DMS 273 (cell line): Measurements from ENCODE around the gene LDLRAD3.
"Not testable (repeated sequence)": the region's sequence is repeated elsewhere in the genome, so short reads cannot be mapped to it uniquely, and the experiment has no call there.

Experiments
- DNase-seq: peaks from one replicate; lab custom pipeline; 2025; ENCODE audit not compliant: unreplicated experiment; lab: John Stamatoyannopoulos, UW

Gene LDLRAD3

DNA sequence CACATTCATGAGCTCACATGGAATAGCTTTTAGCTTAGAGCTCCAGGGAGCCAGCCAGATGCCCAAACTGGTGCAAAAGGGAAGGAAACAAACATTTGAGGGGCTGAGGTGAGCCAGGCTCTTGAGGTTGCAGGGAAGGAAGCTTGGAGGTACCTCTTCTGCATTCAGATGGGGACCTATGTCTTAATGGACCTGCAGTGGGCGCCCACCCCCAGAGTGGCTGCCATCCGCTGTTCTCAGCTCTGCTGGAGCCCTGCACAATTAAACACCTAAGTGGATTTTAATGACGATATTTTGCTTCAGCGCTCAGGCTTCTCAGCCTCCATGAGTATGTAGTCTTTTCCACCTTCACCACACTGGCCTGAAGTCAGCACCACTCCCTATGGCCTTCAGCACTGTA, 100.8 kb downstream of the LDLRAD3 start:
- DNase-seq: no peak

DNA sequence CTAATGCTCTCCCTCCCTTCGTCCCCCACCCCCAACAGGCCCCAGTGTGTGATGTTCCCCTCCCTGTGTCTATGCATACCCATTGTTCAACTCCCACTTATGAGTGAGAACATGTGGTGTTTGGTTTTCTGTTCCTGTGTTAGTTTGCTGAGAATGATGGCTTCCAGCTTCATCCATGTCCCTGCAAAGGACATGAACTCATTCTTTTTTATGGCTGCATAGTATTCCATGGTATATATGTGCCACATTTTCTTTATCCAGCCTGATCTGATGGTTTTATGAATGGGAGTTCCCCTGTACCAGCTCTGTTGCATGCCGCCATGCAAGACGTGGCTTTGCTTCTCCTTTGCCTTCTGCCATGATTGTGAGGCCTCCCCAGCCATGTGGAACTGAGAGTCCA, 102.1 kb downstream of the LDLRAD3 start:
- not testable (repeated sequence) for DNase-seq

DNA sequence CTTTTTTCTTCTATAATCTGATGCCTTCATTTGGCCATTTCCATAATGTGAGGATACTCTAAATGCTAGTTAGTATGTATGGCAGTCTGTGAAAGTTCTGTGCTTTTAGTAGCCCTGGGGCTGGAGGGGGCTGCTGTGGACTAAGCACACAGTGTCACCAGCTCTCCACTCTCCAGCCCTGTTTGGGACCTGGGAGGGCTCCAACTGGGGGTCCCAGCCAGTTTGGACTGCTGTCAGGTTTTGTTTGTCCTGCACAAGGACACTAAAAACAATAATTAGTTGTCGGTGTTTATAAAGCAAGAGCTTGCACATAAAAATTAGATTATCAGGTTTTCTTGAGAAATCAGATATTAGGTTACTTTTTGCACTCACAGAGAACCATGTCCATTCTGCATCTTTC, 103.1 kb downstream of the LDLRAD3 start:
- DNase-seq: no peak

DNA sequence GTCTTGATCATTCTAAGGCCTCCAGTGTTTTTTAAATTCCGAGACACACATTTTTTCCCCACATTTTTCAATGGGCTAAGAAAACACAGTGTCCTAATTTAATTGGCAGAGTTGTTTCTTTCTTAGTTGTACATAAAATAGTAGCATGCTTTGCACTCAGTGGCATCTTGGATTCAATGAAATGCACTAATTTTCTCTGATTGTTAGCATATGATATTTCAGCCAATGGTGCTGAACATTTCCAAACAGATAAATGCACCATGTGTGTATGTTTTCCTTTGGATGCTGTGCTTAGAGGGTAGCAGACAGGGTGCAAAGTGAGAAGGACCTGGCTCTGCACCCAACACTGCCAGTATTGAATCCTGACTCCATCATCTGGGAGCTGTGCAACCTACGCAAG, 103.5 kb downstream of the LDLRAD3 start:
- DNase-seq: no peak

DNA sequence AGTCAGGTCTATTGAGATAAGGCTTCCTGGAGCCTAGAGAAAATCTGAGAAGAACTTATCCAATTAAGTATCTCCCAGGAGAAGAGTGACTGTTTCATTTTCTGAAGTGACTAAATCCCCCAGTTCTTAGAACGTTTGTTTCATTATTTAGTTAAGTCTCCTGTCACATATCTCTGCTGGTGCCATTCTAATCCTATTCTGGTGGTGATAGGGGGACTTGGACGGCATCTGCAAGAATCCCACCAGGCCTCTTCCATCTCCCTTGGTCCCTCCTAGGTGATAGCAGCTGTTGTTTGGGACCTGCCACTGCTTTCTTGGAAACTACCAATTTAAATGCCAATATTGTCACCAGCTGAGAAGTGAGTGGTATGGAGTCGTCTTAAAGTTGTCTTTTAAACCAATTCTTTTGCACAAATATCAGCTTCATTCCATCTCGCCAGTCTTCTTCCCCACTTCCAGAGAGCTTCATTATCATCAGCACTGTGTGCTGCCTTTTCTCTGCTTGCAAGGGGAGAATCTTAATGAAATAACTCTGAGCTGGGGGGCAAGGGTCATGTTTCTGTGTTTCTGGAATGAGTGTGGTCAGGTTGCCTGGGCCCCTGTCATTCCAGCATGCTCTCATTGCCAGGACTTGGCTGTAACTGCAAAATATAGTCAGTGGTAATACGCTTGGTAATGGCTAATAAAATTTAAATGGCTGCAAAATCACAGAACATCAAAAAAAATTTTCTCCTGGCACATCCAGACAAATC, 104.8 kb downstream of the LDLRAD3 start:
- DNase-seq: no peak

DNA sequence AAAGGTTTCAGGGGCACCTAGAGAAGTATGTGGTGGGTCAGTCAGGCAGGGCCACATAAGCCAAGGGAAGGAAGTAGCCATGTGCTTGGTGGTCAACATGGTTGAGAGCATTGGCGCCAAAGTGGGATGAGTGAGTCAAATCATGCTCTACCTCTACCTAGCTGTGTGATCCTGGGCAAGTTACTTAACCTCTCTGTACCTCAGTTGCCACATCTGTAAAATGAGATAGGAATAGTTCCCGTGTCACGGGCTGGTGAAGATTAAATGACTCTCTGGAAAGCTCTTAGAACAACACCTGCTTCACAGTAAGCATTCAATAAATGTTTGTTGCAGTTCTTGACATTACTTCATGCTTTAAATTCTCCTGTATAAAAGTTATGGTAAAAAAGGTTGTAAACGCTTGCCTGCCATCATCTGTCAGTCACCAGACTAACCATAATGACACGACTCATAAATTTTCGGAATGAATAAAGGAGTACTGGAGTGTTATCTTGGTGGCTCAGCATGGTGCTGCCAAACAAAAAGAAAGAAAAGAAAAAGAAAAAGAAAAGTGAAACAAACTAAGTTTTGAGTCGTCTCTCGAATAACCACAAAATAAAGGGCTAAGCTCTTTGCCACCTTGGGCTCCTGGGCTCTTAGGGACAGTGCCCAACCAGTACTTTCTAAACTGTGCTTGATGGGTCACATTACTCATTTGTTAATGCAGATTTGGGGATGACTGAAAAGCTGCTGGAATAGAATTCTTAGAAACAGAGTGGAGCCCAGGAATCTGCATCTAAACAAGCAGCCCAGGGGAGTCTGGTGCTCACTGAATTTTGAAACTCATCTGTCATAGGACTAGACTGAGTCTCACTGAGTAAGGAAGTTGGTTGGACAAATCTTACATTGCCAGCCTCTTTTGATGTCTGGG, 107.6 kb downstream of the LDLRAD3 start:
- DNase-seq: no peak

DNA sequence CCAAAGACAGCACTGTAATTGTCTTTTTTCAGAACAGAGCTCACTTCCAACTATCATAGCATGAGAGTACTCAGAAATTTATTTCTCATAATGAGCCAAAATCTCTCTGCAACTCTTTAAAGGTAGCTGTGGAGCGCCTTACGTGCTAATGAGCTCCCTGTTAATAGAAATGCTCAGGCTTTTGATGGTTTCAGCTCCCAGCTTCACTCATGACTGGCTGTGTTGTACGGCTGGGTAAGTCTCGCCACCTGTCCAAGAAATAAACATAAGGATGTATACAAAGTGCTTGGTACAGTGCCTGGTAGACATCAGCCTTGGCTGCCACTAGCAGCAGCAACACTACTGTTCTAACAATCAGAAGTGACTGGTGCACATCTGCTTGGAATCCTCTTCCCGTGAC, 109.4 kb downstream of the LDLRAD3 start:
- DNase-seq: peak; percentile 22

DNA sequence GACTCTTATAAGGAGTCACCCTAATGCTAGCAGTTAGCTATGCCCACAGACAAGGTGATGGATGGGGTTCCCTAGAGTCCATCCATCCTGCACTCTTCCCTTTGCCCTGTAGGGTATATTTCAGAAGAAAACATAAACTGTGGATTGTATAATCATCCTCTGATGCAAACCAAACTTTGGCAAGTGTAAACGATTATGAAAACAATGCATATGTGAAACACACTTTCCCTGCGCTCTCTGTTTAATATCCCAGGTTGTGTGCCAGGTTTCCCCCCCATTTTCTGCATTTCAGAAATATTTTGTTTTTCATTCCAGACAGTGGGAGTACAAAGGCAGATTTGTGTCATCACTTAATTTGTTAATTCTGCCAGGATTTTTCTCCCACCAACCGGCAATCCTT, 110.0 kb downstream of the LDLRAD3 start:
- no peak for DNase-seq

DNA sequence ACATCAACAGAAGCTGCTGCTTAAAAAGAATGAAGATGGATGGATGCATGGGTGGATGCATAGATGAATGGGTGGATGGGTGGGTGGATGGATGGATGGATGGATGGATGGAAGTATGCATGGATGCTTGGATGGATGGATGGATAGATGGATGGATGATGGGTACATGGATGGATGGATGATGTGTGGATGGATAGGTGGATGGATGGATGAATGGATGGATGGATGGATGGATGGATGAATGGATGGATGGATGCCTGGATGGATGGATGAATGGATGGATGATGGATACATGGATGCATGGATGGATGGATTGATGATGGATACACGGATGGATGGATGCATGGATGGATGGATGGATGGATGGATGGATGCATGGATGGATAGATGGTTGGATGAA, 110.8 kb downstream of the LDLRAD3 start:
- no peak for DNase-seq

DNA sequence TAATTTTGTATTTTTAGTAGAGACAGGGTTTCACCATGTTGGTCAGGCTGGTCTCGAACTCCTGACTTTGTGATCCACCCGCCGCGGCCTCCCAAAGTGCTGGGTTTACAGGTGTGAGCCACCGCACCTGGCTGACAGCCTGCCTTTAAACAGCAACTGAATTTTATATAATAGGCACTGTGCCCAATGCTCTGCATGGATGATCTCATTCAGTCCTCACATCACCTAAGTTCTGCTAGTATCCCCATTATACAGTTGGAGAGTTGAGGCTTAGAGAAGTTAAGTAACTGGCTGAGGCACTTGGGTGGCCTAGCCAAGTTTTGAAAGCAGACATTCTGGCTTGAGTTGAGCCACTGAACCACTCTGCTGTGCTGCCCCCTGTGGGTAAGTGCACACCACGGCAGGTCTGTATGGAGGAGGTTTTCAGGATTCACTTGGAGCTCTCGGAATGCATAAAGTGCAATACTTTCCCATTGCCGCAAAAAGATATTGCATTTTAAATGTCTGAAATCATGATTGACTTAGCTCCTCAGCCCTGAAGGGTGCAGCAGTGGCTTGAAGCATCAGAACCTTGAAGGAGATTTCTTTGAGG, 112.4 kb downstream of the LDLRAD3 start:
- peak; percentile 64 for DNase-seq

DNA sequence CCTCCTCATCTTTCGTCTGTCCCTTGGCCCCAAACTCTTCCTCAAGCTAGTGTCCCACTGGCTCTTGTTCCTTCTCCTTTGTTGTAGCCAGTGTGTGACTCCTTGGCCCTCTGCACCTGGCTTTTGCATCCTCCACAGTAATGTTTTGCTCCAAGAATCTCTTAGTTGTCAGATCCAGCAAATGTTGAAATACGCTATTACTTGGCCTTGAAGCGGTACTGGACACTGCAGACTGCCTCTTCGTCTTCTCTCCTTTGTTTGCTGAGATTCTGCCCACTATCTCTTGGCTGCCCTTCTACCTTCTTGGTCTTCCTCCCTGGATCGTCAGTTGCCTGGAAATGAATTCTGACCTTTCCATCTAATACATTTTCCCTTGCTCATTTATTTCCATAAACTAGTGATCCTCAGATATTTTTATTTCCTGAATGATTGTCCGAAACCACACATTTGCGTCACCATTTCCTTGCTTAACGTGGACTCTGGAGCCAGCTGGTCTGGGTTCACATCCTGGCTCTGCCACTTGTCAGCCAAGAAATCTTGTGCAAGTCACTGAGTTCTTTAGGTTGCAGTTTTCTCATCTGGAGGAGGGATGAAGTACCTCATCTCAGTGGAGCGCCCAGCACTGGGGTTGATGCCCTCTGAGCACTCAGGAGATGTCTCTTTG, 113.6 kb downstream of the LDLRAD3 start:
- DNase-seq: no peak

DNA sequence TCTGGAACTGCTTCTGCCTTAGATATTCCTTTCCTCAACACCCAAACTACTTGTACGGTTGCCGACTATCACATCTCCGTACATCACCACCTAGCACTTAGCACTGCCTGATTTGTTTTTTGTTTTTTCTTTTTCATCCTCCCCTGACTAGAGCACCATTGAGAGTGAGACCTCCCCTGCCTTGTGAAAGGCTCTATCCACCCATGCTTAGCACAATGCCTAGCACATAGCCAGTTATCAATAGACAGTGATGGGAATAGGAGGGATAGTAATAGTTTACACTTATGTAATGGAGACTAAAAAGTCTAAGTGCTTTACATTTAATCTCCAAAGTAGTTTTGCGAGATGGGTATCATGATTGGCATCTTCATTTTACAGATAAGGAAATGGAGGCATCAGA, 115.8 kb downstream of the LDLRAD3 start:
- no peak for DNase-seq

DNA sequence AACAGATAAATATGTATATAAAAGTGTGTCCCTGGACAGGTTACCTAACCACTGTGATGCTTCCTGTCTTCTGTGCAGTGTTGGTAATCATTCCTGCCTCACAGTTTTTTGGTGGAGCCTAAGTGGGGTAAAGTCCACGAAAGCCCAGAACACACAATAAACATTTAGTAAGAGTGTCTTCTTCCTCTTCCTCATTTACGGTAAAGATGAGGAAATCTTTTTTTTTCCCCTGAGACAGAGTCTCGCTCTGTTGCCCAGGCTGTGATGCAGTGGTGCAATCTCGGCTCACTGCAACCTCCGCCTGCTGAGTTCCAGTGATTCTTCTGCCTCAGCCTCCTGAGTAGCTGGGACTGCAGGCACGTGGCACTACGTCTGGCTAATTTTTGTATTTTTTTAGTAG, 117.1 kb downstream of the LDLRAD3 start:
- no peak for DNase-seq

DNA sequence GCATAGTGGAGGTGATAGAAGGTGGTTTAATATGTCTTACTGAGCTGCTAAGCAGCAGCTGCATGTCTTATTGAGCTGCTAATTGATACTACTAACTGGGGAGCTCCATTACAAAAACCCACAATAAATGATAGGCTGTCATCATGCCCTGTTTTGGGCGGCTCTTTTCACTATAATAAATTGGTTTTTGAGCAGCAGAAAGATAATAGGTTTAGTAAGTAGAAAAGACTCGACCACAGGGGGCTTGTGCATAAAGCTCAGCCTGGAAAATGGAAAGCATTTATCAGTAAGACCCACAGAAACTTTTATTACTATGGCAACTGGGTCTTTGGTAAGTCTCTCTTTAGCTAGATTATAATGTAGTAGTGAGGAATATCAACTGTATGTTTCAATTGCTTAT, 117.6 kb downstream of the LDLRAD3 start:
- no peak for DNase-seq

DNA sequence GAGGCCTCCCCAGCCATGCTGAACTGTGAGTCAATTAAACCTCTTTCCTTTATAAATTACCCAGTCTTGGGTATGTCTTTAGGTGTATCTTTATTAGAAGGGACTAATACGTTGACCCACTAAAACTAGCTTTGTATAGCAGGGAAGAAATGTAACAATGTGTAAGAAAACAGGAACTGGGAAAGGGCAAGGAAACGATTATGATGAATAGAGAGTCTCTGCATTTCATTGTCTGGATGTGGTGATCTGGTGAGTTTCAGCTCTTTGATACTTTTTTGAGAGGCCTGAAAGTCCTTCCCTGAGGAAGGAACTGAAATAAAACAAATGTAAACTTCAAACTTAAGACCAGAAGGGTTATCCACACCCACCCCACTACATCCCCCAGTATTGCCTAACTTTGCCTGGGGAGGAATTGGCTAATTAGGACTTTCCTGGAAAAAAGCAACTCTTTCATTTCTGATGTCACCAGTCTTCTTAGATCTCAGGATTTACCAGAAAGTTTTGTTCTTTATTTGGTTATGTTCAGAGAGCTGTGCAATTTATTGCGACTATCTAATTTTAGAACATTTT, 119.0 kb downstream of the LDLRAD3 start:
- no peak for DNase-seq

DNA sequence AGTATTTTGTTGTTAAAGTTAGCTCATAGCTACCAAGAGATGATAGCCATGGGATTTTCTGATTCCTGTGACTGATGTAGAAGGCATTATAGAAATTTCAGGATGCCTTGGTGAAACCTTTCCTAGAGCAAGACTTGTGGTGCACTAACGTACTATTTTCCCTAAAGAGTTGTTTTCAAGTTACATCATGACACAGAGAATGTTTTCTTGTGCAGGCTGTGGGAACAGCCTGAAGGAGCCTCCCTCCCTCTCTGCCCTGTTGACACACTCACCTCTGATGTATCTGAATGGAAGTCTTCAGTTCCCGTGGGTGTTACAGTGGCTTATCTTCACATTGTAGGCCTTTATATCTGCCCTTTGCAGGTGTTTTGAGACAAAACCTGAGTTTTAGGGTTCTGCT, 121.6 kb downstream of the LDLRAD3 start:
- no peak for DNase-seq

DNA sequence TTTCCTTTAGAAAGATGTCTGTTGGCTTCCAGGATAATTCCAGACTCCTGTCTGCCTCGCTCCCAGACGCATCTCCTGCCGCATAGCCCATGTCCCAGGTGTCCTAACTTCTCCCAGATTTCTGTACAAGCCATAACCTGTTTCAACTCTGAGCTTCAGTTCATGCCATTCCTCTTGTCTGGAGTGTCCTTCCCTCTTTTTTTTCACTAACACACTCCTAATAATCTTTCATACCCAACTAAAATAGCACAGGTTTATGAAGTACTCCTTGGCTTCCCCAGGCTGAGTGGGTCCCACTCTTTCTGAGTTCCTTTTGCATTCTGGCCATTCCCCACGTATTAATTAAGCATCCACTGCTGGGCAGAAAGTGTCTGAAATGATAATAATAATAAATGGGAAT, 123.0 kb downstream of the LDLRAD3 start:
- DNase-seq: no peak

DNA sequence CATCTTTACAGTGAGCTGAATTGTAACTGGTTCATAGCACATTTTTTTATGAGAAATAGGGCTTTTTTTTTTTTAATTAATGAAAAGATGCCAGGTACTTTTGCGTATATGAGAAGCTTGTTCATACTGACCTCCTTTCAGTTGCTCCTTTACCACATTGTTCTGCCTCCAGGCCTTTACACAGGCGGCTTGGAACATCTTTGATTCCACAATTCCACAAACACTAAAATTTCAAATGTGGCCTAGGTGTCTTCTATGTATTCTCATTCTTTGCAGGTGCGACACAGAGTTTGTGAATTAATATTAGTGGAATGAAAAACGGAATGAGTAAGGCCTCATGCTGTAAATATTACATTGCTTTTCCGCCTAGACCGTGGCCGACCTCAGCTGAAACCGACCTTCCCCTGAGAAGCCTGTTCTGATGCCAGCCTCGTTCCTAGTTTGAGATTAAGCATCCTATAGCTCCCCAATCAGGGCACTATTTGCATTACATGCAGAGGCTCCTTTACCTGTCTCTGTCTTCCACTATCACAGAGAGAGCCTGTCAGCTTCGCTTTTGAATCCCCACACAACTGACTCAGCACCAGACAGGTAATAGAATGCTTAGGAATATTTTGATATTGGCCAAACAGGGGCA, 125.8 kb downstream of the LDLRAD3 start:
- DNase-seq: peak; percentile 13

DNA sequence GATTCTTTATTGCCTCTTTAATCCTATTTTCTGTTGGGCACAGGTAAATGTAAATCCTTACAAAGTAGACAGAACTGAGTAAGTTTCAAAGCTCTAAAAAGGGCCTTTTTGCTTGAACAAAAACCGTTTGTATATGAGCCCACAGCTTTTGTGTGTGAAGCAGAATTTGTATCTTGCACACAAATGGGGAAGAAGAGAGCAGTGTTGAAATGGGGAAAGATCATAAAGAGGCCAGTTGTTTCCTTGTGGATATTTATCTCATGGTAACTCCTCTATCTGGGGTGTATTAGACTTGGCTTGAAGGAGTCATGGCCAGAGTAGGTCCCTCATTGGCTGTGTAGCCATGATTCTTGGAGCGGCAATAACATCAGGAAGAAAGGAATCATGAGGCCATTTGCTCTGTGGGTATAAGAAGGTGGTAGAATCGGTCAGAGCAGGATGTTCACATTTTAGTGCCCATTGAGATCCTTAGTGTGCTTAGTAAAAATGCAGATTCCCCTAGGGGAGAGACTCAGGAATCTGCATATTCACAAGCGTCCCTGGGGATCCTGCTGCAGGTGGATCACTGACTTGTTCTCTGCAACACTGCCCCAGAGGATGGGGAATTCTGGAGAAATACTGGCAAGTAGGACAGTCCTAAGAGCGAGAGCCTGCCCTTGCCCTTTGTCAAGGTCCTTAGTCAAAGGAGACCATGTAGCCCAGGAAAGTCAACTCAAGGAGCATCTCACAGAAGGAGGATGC, 126.5 kb downstream of the LDLRAD3 start:
- no peak for DNase-seq

DNA sequence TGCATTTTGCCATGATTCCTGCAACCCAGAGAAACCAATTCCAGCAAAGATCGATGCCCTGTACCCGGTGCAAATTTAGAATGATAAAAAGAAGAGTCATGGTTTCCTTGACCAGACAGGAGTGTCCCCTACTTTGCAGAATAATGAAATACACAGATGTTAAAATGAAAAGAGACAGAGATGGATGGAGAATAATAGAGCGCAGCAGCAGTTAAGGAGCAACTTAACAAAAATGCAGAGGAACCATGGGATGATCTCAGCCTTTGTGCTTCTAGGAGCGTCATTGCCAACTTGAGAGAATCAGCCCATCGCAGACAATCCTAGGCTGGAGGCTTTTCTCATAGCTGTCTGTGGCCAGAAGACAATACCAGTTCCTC, 127.1 kb downstream of the LDLRAD3 start:
- no peak for DNase-seq
